Hepatocyte (in vitro differentiated cells): Measurements from ENCODE around the gene RPN2.

ENCODE experiments used
- EZH2 ChIP-seq: fragments of 200-600 bp; sonication (generic); IDR thresholded peaks from 2 replicates; pipeline ENCODE4 v1.6.1; 2016; ENCODE audit warnings: antibody characterized with exemption, mild to moderate bottlenecking, borderline replicate concordance
- TF ChIP-seq, protein P1 (sequence below): fragments of 200-600 bp; sonication (generic); IDR thresholded peaks from 2 replicates; pipeline ENCODE4 v1.5.1; 2016; ENCODE audit warnings: antibody characterized with exemption, mild to moderate bottlenecking; ENCODE audit not compliant: poor library complexity

DNA sequence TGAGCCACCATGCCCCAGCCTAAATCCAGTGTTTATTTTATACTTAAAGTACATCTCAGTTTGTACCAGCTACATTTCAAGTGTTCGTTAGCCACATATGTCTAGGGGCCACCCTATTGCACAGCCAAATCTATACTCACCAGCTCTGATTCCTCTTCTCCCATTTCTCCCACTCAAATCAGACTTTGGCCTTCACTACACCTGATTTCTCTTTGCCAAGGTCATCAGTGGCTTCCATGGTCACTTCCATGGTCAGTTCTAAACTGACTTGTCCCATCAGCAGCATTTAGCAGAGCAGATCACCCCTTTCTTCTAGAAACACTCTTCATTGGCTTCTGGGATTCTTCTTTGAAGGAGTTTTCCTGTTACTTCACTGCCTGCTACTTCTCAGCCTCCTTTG is 68.4 kb downstream of the RPN2 start:
- TF ChIP-seq, protein P1, sequence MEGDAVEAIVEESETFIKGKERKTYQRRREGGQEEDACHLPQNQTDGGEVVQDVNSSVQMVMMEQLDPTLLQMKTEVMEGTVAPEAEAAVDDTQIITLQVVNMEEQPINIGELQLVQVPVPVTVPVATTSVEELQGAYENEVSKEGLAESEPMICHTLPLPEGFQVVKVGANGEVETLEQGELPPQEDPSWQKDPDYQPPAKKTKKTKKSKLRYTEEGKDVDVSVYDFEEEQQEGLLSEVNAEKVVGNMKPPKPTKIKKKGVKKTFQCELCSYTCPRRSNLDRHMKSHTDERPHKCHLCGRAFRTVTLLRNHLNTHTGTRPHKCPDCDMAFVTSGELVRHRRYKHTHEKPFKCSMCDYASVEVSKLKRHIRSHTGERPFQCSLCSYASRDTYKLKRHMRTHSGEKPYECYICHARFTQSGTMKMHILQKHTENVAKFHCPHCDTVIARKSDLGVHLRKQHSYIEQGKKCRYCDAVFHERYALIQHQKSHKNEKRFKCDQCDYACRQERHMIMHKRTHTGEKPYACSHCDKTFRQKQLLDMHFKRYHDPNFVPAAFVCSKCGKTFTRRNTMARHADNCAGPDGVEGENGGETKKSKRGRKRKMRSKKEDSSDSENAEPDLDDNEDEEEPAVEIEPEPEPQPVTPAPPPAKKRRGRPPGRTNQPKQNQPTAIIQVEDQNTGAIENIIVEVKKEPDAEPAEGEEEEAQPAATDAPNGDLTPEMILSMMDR: no peak
- no peak for TF ChIP-seq EZH2
